OCI-LY3 (cell line): ENCODE results near the gene PATE1.

Source experiments
- CTCF ChIP-seq: fragments of 200-600, 300-600 bp; sonication (generic); IDR thresholded peaks from 2 replicates; pipeline ENCODE4 v1.5.1; 2014; ENCODE audit warnings: antibody characterized with exemption, low read length, low read depth
- EZH2phosphoT487 ChIP-seq: fragments of 200-600 bp; shearing (Covaris generic); IDR thresholded peaks from 2 replicates; pipeline ENCODE4 v1.6.1; 2018; ENCODE audit warnings: antibody characterized with exemption, mixed run types, low read depth

- TF ChIP-seq CTCF (no peak), EZH2phosphoT487 (no peak)
These were observed 51.6 kb downstream of the PATE1 start for GRCh38 chr11:125797641-125798040.
